Fibroblast of mammary gland (primary cell): Measurements from ENCODE around the gene LHFPL3.

Source experiments
- DNase-seq: peaks from one replicate; pipeline ENCODE4 v3.0.0-alpha.2; 2010; ENCODE audit warnings: low read depth
- H3K4me3 ChIP-seq: 2 replicates; pipeline ENCODE4 v1.5.1; 2011; ENCODE audit warnings: low read depth, mild to moderate bottlenecking, low read length, moderate library complexity; ENCODE audit not compliant: control insufficient read depth
- CTCF ChIP-seq: conservative IDR thresholded peaks from 2 replicates; pipeline ENCODE4 v1.5.1; 2011; ENCODE audit warnings: low read depth, low read length, inconsistent platforms; ENCODE audit not compliant: control insufficient read depth, insufficient read depth

The LHFPL3 gene

GRCh38 chr7:104901240-104901619, 572.8 kb downstream of the LHFPL3 start:
- no peak for DNase-seq

GRCh38 chr7:104902183-104902582, 573.8 kb downstream of the LHFPL3 start:
- DNase-seq = no peak
- H3K4me3 ChIP-seq = no peak overlapping the region
- TF ChIP-seq CTCF = no peak

More at GRCh38 chr7:104901240-104901619, 572.8 kb downstream of the LHFPL3 start:
- H3K4me3 ChIP-seq = no peak overlapping the region
- no peak for TF ChIP-seq CTCF

GRCh38 chr7:104903044-104903443, 574.6 kb downstream of the LHFPL3 start:
- H3K4me3 ChIP-seq = no peak overlapping the region
- DNase-seq = peak; percentile 53
- no peak for TF ChIP-seq CTCF

GRCh38 chr7:104903846-104904245, 575.4 kb downstream of the LHFPL3 start:
- no peak overlapping the region for H3K4me3 ChIP-seq
- TF ChIP-seq CTCF = no peak
- DNase-seq = no peak

- H3K4me3 ChIP-seq = no peak overlapping the region
- no peak for DNase-seq
- TF ChIP-seq CTCF = no peak
These were observed 577.6 kb downstream of the LHFPL3 start for GRCh38 chr7:104906032-104906431.

- no peak for TF ChIP-seq CTCF
- DNase-seq = no peak
- no peak overlapping the region for H3K4me3 ChIP-seq
These were observed 578.2 kb downstream of the LHFPL3 start for GRCh38 chr7:104906556-104906955.

GRCh38 chr7:104908636-104909035, 580.2 kb downstream of the LHFPL3 start:
- H3K4me3 ChIP-seq = no peak overlapping the region
- TF ChIP-seq CTCF = no peak
- DNase-seq = peak; percentile 12
